Vagina (tissue), 2 donors: ENCODE results near the gene ADAMTSL3.

Experiments
- CTCF ChIP-seq, 3 experiments: fragments of 450-650 bp in 2 of 3; fragments of 200-600 bp in 1 of 3; sonication (generic) in 1 of 3; IDR thresholded peaks; one replicate each; pipeline ENCODE4 v1.5.1; 2017 to 2019; ENCODE audit warnings: antibody characterized with exemption in 3 of 3, mild to moderate bottlenecking in 2 of 3, moderate library complexity in 2 of 3
- POLR2A ChIP-seq, 2 donors: fragments of 450-650 bp; IDR thresholded peaks; one replicate each; pipeline ENCODE4 v1.6.1; 2017; ENCODE audit warnings: antibody characterized with exemption in 2 of 2, mild to moderate bottlenecking in 2 of 2, moderate library complexity in 2 of 2

GRCh38 chr15:83616840-83617239 is 37.1 kb upstream of the ADAMTSL3 start:
- TF ChIP-seq POLR2A (IDR thresholded peaks at IDR 0.05): no peak
- TF ChIP-seq CTCF (IDR thresholded peaks at IDR 0.05): no peak
